Neural cell (in vitro differentiated cells): ENCODE data around the gene VWA3A. TPM values are rescaled to one million over a fixed set of nuclear protein-coding genes. Genes with fewer than 3 reads are reported as not detected.
"Not testable (repeated sequence)": the region's sequence is repeated elsewhere in the genome, so short reads cannot be mapped to it uniquely, and the experiment has no call there.

Source experiments
- H2AFZ ChIP-seq: fragments of 200-600, 300-800 bp; sonication (generic), shearing (Covaris generic); 2 replicates; pipeline ENCODE4 v1.6.0; 2014; ENCODE audit warnings: low read depth, mild to moderate bottlenecking, antibody characterized with exemption, low read length, moderate library complexity
- H3F3A ChIP-seq: fragments of 200-600 bp; shearing (Covaris generic); 2 replicates; pipeline ENCODE4 v1.6.1; 2016; ENCODE audit warnings: mild to moderate bottlenecking, moderate library complexity, mixed read lengths, antibody characterized with exemption, low read length; ENCODE audit not compliant: insufficient read depth, poor library complexity, severe bottlenecking
- H3K27ac ChIP-seq: fragments of 200-600, 300-800 bp; sonication (generic), shearing (Covaris generic); 2 replicates; pipeline ENCODE4 v1.5.1; 2014; ENCODE audit warnings: mild to moderate bottlenecking, low read length, moderate library complexity
- H3K27me3 ChIP-seq: fragments of 300-800, 200-600 bp; sonication (generic), shearing (Covaris generic); 2 replicates; pipeline ENCODE4 v1.6.0; 2014; ENCODE audit warnings: mild to moderate bottlenecking, low read depth, low read length, moderate library complexity; ENCODE audit not compliant: insufficient read depth
- H3K36me3 ChIP-seq: fragments of 300-800, 200-600 bp; sonication (generic), shearing (Covaris generic); 2 replicates; pipeline ENCODE4 v1.5.1; 2014; ENCODE audit warnings: mild to moderate bottlenecking, antibody characterized with exemption, low read length, moderate library complexity; ENCODE audit not compliant: insufficient read depth
- H3K4me2 ChIP-seq: fragments of 300-800, 200-600 bp; sonication (generic), shearing (Covaris generic); 2 replicates; pipeline ENCODE4 v1.6.0; 2014; ENCODE audit warnings: mild to moderate bottlenecking, low read length
- H3K4me3 ChIP-seq: fragments of 300-800, 200-600 bp; sonication (generic), shearing (Covaris generic); 2 replicates; pipeline ENCODE4 v1.5.1; 2014; ENCODE audit warnings: mild to moderate bottlenecking, low read length, moderate library complexity
- H3K79me2 ChIP-seq: fragments of 200-600 bp; shearing (Covaris generic); replicated peaks from 2 replicates; pipeline ENCODE4 v1.6.0; 2014; ENCODE audit warnings: mild to moderate bottlenecking, low read length, moderate library complexity; ENCODE audit not compliant: insufficient read depth
- H3K9ac ChIP-seq: fragments of 300-800, 200-600 bp; sonication (generic), shearing (Covaris generic); 2 replicates; pipeline ENCODE4 v1.6.1; 2016; ENCODE audit warnings: mild to moderate bottlenecking, low read length, mixed read lengths
- H3K9me2 ChIP-seq: fragments of 200-600 bp; shearing (Covaris generic); 2 replicates; pipeline ENCODE4 v1.6.1; 2016; ENCODE audit warnings: mild to moderate bottlenecking, low read length, mixed read lengths; ENCODE audit not compliant: insufficient read depth
- H3K9me3 ChIP-seq: fragments of 200-600, 300-800 bp; sonication (generic), shearing (Covaris generic); 2 replicates; pipeline ENCODE4 v1.6.1; 2016; ENCODE audit warnings: mild to moderate bottlenecking, mixed run types, low read length, moderate library complexity, mixed read lengths
- H4K20me1 ChIP-seq: fragments of 200-600 bp; shearing (Covaris generic); 2 replicates; pipeline ENCODE4 v1.6.1; 2016; ENCODE audit warnings: mild to moderate bottlenecking, mixed run types; ENCODE audit not compliant: insufficient read depth
- EP300 ChIP-seq: fragments of 450-650 bp; conservative IDR thresholded peaks from 2 replicates; pipeline ENCODE4 v1.6.1; 2014; ENCODE audit warnings: antibody characterized with exemption, mild to moderate bottlenecking, moderate library complexity; ENCODE audit not compliant: poor library complexity, severe bottlenecking
- MXI1 ChIP-seq: fragments of 450-650 bp; conservative IDR thresholded peaks from 2 replicates; pipeline ENCODE4 v1.6.1; 2014; ENCODE audit warnings: antibody characterized with exemption, mild to moderate bottlenecking; ENCODE audit not compliant: poor library complexity, severe bottlenecking
- POLR2AphosphoS5 ChIP-seq: IDR thresholded peaks from 2 replicates; pipeline ENCODE4 v1.6.1; 2012
- SMC3 ChIP-seq: fragments of 450-650 bp; conservative IDR thresholded peaks from 2 replicates; pipeline ENCODE4 v1.6.1; 2014; ENCODE audit warnings: antibody characterized with exemption, mild to moderate bottlenecking, moderate library complexity; ENCODE audit not compliant: poor library complexity
- polyA minus RNA-seq: library from RNA; depleted of rRNA, polyadenylated mRNA; stranded (reverse); fragments of >200 nt; gene quantifications from 2 replicates; pipeline ENCODE4 v1.2.3, GENCODE V29; 2014
- polyA plus RNA-seq: library from polyadenylated mRNA; depleted of rRNA; stranded (reverse); fragments of >200 nt; gene quantifications from 2 replicates; pipeline ENCODE4 v1.2.3, GENCODE V29; 2014
- TF ChIP-seq, protein P1 (sequence below): IDR thresholded peaks from 2 replicates; pipeline ENCODE4 v1.6.1; 2012; ENCODE audit warnings: borderline replicate concordance

Gene VWA3A, protein sequence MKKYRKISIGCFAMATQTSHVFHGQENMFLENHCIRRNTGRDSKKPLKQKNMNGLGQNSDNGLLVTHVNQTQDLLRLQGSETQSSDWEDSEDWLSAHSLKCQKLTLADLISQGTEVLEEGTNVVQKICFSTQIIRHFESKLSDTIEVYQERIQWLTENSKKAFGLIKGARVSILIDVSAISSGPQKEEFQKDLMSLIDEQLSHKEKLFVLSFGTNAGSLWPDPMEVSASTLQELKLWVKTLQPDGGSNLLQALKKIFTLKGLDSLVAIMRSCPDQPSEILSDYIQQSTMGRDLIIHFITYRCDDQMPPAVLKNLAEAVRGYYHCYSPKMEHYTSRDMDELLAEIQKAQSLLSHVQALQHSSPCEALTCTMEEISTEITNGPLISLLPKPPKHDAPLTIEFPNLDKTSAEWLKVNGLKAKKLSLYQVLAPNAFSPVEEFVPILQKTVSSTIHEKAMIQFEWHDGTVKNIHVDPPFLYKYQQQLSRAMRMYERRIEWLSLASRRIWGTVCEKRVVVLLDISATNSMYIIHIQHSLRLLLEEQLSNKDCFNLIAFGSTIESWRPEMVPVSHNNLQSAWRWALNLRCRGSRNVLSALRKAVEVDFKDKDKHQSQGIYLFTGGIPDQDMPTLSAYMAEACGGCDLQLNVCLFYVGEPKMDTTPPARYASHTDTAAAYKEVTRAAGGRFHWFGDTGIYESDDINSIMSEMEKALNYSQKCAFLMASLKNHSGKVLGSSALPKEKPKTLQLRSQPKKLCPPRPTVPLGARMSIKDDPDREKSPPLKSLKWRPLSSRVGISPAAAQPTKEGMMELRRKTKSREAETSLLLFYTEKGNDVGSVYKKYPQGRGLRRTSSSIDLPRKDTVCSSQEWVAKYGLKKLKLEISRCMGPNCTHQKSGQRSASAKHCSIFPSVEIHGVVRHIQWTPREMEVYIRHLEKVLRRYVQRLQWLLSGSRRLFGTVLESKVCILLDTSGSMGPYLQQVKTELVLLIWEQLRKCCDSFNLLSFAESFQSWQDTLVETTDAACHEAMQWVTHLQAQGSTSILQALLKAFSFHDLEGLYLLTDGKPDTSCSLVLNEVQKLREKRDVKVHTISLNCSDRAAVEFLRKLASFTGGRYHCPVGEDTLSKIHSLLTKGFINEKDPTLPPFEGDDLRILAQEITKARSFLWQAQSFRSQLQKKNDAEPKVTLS
- polyA plus RNA-seq (0.96 and 1.8 TPM in 2 replicates), polyA minus RNA-seq (1.3 and 1.5 TPM in 2 replicates)

- H2AFZ ChIP-seq = no peak within 1 kb of the TSS
- peak within 1 kb of the TSS; percentile 58 for H3K4me3 ChIP-seq
These were observed at the start of gene VWA3A for GRCh38 chr16:22092143-22092933. TSS of gene VWA3A (plus strand) at chr16:22092541. CDS start at chr16:22092638, 97 bp downstream.

DNA sequence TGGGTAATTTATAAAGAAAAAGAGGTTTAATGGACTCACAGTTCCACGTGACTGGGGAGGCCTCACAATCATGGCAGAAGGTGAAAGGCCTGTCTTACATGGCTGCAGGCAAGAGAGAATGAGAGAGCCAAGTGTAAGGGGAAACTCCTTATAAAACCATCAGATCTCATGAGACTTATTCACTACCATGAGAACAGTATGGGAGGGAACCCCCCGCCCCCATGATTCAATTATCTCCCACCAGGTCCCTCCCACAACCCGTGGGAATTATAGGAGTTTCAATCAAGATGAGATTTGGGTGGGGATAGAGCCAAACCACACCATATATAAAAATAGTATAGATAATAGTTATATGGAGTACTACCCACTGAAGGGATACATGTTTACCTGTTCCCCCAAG lies 48.5 kb upstream of the VWA3A start:
- not testable (repeated sequence) for H3K9me2 ChIP-seq, H3K9ac ChIP-seq, H2AFZ ChIP-seq, H3K4me2 ChIP-seq, H3K9me3 ChIP-seq, H3K4me3 ChIP-seq, H3K79me2 ChIP-seq, H3K36me3 ChIP-seq, H3K27ac ChIP-seq, H4K20me1 ChIP-seq, H3K27me3 ChIP-seq, H3F3A ChIP-seq

More at GRCh38 chr16:22092143-22092933, at the start of gene VWA3A:
- H3K36me3 ChIP-seq = no peaks in the 10 kb centered on the region
- TF ChIP-seq EP300 (peak; percentile 34), SMC3 (no peak), POLR2AphosphoS5 (no peak), MXI1 (peak; percentile 62)
- TF ChIP-seq, protein P1, sequence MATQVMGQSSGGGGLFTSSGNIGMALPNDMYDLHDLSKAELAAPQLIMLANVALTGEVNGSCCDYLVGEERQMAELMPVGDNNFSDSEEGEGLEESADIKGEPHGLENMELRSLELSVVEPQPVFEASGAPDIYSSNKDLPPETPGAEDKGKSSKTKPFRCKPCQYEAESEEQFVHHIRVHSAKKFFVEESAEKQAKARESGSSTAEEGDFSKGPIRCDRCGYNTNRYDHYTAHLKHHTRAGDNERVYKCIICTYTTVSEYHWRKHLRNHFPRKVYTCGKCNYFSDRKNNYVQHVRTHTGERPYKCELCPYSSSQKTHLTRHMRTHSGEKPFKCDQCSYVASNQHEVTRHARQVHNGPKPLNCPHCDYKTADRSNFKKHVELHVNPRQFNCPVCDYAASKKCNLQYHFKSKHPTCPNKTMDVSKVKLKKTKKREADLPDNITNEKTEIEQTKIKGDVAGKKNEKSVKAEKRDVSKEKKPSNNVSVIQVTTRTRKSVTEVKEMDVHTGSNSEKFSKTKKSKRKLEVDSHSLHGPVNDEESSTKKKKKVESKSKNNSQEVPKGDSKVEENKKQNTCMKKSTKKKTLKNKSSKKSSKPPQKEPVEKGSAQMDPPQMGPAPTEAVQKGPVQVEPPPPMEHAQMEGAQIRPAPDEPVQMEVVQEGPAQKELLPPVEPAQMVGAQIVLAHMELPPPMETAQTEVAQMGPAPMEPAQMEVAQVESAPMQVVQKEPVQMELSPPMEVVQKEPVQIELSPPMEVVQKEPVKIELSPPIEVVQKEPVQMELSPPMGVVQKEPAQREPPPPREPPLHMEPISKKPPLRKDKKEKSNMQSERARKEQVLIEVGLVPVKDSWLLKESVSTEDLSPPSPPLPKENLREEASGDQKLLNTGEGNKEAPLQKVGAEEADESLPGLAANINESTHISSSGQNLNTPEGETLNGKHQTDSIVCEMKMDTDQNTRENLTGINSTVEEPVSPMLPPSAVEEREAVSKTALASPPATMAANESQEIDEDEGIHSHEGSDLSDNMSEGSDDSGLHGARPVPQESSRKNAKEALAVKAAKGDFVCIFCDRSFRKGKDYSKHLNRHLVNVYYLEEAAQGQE = peak; percentile 41
- no peaks in the 10 kb centered on the region for H4K20me1 ChIP-seq
- peak within 1 kb of the TSS; percentile 67 for H3K4me2 ChIP-seq
- H3K79me2 ChIP-seq = no peaks in the 10 kb centered on the region
- no peaks in the 10 kb centered on the region for H3F3A ChIP-seq
- H3K27ac ChIP-seq = peak within 1 kb of the TSS; percentile 63
- H3K27me3 ChIP-seq = no peaks in the 10 kb centered on the region
- no peaks in the 10 kb centered on the region for H3K9me3 ChIP-seq
- H3K9me2 ChIP-seq = no peaks in the 10 kb centered on the region
- peak within 1 kb of the TSS; percentile 53 for H3K9ac ChIP-seq

- H4K20me1 ChIP-seq, H3K27me3 ChIP-seq, H3K9ac ChIP-seq, H3K9me2 ChIP-seq, H3F3A ChIP-seq, H3K79me2 ChIP-seq, H3K36me3 ChIP-seq, H2AFZ ChIP-seq, H3K4me3 ChIP-seq, H3K27ac ChIP-seq, H3K9me3 ChIP-seq, H3K4me2 ChIP-seq: not testable (repeated sequence)
These were observed 46.5 kb upstream of the VWA3A start for GRCh38 chr16:22045888-22046287.
